Adrenal gland (tissue), 5 donors: ENCODE results near the gene PKP3.

Experiments
- POLR2A ChIP-seq, 2 donors: fragments of 450-650 bp; IDR thresholded peaks; one replicate each; pipeline ENCODE4 v1.6.1; 2017; ENCODE audit warnings: antibody characterized with exemption in 2 of 2, mild to moderate bottlenecking in 2 of 2, moderate library complexity in 1 of 2
- TF ChIP-seq, protein P1 (sequence below), 6 experiments: fragments of 450-650 bp in 4 of 6; fragments of 200-600 bp in 2 of 6; sonication (generic) in 1 of 6; IDR thresholded peaks; 1 replicate in 5 of 6; 2 replicates in 1 of 6; pipeline versions ENCODE4 v1.5.1 to v1.8.0; 2016 to 2021; ENCODE audit warnings: antibody characterized with exemption in 6 of 6, mild to moderate bottlenecking in 2 of 6, moderate library complexity in 1 of 6
- donor health status: DM: no; HTN: no; CAD: no.

DNA sequence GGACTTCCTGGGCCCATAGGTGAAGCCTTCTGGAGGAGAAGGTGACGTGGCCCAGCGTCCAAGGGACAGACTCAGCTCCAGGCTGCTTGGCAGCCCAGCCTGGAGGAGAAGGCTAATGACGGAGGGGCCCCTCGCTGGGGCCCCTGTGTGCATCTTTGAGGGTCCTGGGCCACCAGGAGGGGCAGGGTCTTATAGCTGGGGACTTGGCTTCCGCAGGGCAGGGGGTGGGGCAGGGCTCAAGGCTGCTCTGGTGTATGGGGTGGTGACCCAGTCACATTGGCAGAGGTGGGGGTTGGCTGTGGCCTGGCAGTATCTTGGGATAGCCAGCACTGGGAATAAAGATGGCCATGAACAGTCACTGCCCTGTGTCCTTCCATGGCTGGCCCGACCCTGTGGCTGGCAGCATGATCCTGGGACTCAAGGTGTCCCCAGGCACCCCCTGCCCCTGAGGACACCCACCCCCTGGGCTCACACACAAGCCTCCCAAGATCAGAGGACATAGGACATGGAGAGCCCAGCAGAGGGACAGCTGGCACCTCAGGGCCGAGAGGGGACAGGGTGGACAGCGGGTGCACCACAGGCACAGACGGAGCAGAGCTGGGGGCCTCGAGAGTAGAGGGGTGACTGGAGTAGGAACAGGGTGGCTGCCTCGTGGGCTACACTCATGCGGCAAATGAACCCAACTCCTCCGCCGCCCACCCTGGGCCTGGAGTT lies 10.7 kb downstream of the PKP3 start:
- TF ChIP-seq, protein P1, sequence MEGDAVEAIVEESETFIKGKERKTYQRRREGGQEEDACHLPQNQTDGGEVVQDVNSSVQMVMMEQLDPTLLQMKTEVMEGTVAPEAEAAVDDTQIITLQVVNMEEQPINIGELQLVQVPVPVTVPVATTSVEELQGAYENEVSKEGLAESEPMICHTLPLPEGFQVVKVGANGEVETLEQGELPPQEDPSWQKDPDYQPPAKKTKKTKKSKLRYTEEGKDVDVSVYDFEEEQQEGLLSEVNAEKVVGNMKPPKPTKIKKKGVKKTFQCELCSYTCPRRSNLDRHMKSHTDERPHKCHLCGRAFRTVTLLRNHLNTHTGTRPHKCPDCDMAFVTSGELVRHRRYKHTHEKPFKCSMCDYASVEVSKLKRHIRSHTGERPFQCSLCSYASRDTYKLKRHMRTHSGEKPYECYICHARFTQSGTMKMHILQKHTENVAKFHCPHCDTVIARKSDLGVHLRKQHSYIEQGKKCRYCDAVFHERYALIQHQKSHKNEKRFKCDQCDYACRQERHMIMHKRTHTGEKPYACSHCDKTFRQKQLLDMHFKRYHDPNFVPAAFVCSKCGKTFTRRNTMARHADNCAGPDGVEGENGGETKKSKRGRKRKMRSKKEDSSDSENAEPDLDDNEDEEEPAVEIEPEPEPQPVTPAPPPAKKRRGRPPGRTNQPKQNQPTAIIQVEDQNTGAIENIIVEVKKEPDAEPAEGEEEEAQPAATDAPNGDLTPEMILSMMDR (IDR thresholded peaks at IDR 0.05) = no peak
- TF ChIP-seq POLR2A (IDR thresholded peaks at IDR 0.05) = no peak
